Activated effector memory CD4-positive, alpha-beta T cell treated with Interleukin-2 at 50 U/mL for 16 hours (primary cell): ENCODE measurements around the gene ROBO2.

ENCODE experiments used
- DNase-seq: peaks from one replicate; pipeline ENCODE4 v3.0.0-alpha.2; 2020

Gene ROBO2

DNA sequence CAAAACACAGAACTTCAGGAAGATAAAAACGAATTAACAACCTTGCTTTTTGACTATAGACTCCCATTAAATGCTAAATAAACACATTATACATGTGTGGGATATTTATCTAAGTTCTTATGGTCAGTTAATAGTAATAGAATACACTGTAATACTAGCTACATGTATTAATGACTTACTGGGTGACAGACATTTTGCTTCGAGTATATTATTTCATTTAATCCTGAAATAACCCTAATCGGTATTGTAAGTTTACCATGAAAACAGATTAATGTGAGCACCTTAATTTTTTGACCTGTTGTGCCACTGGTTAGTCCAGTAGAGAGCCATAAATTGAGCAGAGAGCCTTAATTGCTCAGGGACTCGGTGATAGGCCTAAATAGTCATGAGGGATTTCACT, 151.1 kb downstream of the ROBO2 start:
- no peak for DNase-seq

GRCh38 chr3:77191640-77192039, 151.7 kb downstream of the ROBO2 start:
- DNase-seq = no peak

- DNase-seq = no peak
Measured at GRCh38 chr3:77195766-77196545, 156.1 kb downstream of the ROBO2 start.

DNA sequence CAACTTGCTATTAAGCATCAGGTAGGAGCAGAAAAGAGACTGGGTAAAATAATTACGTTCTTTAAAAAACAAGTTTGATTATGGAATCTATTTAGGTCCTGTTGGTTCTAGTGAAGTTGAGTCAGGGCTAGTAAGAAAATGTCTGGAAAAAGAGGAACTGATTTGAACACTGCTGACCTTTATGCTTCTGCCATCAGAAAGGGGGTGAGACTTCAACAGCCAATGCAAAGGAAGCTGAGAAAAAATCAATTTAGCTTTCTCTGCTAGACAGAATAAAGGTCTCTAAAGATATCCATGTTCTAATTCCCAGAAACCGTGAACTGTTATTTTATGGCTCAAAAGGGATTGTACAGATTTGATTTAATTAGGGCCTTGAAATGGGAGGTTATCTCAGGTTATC, 157.5 kb downstream of the ROBO2 start:
- DNase-seq = no peak

GRCh38 chr3:77203851-77204250, 164.0 kb downstream of the ROBO2 start:
- no peak for DNase-seq

DNA sequence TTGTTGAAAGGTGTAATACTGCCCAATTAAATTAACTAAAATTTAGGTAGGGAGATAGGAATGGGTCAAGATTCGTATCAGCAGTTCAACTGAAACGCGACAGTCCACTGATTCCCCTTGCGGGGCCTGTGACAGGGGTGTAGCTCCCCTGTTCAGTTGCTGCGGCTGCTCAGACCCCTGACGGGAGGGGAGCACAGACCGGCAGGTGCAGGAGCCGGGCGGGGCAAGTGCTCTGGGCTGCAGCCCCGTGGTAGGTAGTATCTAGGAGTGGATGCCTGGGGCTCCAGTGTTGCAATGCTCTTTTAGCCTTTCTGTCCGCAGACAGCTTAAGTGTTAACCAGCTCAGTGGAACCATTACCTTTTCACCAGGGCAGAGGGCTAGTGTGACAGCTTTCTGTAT, 164.9 kb downstream of the ROBO2 start:
- DNase-seq = no peak

GRCh38 chr3:77207753-77208152, 167.9 kb downstream of the ROBO2 start:
- no peak for DNase-seq

- DNase-seq = no peak
Measured at GRCh38 chr3:77222701-77223100, 182.8 kb downstream of the ROBO2 start.

DNA sequence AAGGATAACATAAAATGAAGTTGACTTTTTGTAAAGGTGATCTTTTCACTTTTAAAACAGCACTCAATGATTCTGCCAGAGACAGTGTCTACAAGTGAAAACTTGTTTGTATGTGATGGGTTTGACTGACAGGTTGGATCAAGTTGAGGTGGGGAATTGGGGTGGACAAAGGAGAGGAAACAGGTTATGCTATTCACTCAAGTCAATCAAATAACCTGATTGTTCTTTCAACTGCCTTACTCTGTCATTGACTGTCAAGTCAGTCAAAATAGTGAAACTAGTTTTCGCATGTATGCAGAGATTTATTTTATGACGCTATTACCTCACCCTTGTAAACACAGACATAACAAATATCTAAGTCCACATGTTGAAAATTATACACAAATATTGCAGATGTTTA, 187.7 kb downstream of the ROBO2 start:
- no peak for DNase-seq

DNA sequence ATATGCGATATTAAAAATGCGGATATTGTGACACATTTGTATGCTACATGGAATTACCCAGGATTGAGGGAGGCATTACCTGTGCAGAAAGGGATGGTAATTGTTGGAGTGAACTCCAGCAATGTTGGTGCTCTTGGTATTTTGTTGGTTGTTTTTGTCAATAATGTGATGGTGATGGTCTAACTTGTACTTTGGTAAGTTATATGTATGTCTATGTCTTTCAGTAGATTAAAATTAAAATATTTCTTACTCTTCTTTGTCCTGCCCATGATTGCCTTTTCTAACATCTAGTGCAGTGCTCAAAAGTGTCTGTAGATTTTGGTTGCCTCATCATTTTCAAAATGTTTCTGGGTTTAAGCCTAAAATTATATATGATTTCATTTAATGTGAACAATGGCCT, 192.7 kb downstream of the ROBO2 start:
- DNase-seq = no peak

DNA sequence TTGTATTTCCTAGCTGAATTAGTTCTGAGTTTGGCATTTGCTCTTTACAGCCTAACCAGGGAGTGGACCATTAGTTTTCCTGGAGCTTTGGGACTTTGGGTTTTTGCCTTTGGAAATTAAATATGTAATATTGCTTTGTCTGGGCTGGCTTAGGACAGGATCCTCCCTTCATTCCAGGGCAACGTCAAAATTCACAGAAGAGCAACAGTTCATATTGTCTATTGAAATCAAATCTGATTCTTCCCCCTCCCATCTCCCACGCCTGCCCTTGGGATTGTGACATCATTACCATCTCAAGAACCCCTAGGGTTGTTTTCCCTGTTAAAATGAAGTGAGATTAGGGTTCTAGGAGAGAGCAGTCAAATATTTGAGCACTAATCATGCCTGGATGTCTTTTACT, 194.1 kb downstream of the ROBO2 start:
- DNase-seq = no peak

GRCh38 chr3:77236118-77236517, 196.2 kb downstream of the ROBO2 start:
- no peak for DNase-seq

DNA sequence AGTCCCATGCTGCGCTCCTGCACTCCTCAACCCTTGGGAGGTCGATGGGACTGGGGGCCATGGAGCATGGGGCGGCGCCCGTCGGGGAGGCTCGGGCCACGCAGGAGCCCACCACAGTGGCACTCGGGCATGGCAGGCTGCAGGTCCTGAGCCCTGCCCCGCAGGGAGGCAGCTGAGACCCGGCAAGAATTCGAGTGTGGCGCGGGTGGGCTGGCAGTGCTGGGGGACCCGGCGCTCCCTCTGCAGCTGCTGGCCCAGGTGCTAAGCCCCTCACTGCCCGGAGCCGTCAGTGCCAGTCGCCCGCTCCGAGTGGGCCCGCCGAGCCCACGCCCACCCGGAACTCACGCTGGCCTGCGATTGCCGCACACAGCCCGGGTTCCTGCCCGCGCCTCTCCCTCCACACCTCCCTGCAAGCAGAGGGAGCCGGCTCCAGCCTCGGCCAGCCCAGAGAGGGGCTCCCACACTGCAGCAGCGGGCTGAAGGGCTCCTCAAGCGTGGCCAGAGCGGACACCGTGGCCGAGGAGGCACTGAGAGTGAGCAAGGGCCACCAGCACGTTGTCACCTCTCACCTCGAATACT, 200.3 kb downstream of the ROBO2 start:
- no peak for DNase-seq

- DNase-seq = no peak
Measured at GRCh38 chr3:77242371-77242770, 202.5 kb downstream of the ROBO2 start.

- no peak for DNase-seq
Measured at GRCh38 chr3:77244981-77245380, 205.1 kb downstream of the ROBO2 start.

GRCh38 chr3:77247061-77247460, 207.2 kb downstream of the ROBO2 start:
- no peak for DNase-seq

- DNase-seq = no peak
Measured at GRCh38 chr3:77247817-77248216, 207.9 kb downstream of the ROBO2 start.

GRCh38 chr3:77248420-77248819, 208.5 kb downstream of the ROBO2 start:
- no peak for DNase-seq

DNA sequence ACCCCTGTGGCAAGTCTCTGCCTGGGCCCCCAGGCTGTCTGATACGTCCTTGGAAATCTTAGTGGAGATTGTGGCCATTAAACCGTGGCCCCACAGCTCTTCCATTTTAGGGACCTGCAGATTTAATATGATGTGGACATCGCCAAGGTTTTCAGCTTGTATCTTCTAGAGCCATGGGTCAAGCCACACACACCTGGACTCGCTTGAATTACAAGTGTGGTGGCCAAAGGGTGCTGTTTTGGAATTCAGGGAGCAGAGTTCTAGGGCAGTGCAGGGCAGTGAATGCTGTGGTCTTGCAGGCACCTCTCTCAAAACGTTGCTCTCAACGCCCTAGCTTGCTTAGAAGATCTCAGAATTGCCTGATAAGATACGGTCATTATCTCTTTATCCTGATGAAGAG, 211.2 kb downstream of the ROBO2 start:
- no peak for DNase-seq

DNA sequence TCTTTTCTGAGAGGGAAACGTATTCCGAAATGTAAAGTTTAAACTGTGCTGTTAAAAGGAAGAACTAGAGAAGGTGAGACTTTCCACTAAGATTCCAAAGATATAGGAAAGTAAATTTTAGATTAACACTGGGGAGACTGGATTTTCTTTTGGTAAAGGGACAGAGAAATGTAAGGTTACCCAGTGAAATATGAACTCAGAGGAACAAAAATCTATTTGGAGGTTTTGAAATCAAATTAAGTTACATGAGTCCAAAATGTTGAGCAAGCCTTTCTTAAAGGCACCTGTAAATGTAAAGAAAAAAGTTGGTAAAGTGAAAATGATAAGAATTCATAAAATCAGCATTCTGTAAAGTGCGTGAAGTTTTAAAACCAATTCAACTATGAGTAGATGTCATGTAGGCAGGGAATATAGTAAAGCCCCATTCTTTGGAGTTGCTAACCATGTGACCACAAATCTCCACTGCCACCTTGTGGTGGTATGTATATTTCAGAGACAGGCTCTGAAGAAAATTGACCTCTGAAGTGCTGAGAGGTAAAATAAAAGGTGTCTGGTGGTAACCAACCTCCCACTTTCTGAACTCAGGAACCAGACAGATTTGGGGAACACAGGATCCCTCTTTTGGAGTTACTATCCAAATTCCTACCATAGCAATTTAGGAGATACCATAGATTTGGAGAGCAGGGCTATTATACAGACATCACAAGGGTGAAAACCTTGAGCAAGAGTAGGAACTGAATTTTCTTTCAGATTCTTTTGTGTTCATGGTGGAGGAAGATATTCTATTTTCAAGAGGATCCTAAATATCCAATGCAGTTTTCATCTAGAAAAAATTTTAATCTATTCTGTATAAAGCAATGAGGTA, 215.3 kb downstream of the ROBO2 start:
- no peak for DNase-seq

DNA sequence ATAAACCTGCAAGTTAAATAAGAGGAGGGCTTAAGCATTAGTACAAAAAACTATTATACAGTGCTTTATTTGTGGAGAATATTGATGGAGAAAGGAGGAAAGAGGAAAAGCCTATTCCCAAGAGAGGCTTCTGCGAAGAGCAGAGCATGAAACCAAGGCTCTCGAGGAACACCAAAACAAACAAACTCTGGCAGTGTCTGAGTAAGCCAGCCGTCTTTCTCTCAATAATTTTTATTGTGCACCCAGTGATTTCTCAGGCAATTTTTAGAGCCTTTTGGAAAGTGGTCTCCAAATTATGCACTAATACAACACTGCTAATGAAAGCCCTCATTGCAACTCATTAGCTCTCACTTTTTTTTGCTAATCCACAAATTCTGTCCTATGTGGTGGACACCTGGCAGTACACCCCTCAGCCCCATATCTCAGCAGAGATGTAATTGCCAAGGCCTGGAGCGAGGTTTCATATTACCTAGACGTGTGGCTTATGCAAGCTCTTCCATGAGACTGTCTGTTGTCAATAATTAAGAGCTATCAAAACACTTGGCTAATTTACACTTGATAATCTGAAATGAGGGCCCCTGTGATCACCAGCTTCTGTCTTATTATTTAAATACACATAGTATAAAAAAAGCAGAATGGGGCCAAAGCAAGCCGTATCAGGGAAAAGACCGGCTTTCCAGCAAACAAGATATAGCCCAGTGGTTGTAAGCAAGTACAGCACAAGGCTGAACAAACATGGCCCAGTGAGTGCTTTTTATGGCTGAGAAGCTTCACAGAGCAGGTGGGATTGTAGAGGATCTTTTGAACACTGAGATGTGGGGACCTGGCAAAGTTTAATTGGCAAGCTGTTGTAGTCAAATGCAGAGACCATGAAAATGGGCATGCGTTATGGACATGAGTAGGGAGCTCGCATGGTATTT, 216.9 kb downstream of the ROBO2 start:
- DNase-seq = no peak

GRCh38 chr3:77259694-77260093, 219.8 kb downstream of the ROBO2 start:
- DNase-seq = no peak

GRCh38 chr3:77262361-77262760, 222.5 kb downstream of the ROBO2 start:
- DNase-seq = no peak
